Spleen (tissue), 7 donors: ENCODE measurements around the gene MID1.

Source experiments
- CTCF ChIP-seq, 11 experiments: fragments of 200-600 bp in 7 of 11; fragments of 450-650 bp in 4 of 11; sonication (generic) in 4 of 11; IDR thresholded peaks in 8 of 11; conservative IDR thresholded peaks in 3 of 11; 1 replicate in 7 of 11; 2 replicates in 4 of 11; pipeline versions ENCODE4 v1.4.0 to v1.8.0; 2016 to 2021; ENCODE audit warnings: antibody characterized with exemption in 11 of 11, inconsistent platforms in 4 of 11, mild to moderate bottlenecking in 1 of 11
- POLR2A ChIP-seq, 3 donors: fragments of 450-650 bp; IDR thresholded peaks; one replicate each; pipeline ENCODE4 v1.5.1; 2017; ENCODE audit warnings: antibody characterized with exemption in 3 of 3, mild to moderate bottlenecking in 1 of 3
- donor health status: DM: no; HTN: no; CAD: no; lungs with moderate emphysema.
- donor health status: DM: no; HTN: no; CAD: no.
- donor health status: DM: no; HTN: no; CAD: no.

- no peak for TF ChIP-seq CTCF (IDR thresholded peaks at IDR 0.05 in 8 of 11, conservative IDR thresholded peaks at IDR 0.05 in 3 of 11)
- TF ChIP-seq POLR2A (IDR thresholded peaks at IDR 0.05): no peak
Measured at GRCh38 chrX:10549280-10549679, 71.1 kb downstream of the MID1 start.
